ENCODE measurements around the gene UGT3A2. TPM values are rescaled to one million over a fixed set of nuclear protein-coding genes. Genes with fewer than 3 reads are reported as not detected.

UGT3A2 gene
- total RNA-seq, 2 donors from 2014 or later: 0.55 to 4.0 TPM

- DNase-seq (ENCODE audit: low spot score): no peak
- TF ChIP-seq POLR2A (IDR thresholded peaks at IDR 0.05): no peak
- TF ChIP-seq POLR2AphosphoS5 (IDR thresholded peaks at IDR 0.05): no peak
- no peak for TF ChIP-seq CTCF (IDR thresholded peaks at IDR 0.05)
- no peaks in the 10 kb centered on the region for H3K4me1 ChIP-seq (replicated peaks)
- no peak overlapping the region for H3K4me3 ChIP-seq
- H3K9me3 ChIP-seq: no peaks in the 10 kb centered on the region
- no peaks in the 10 kb centered on the region for H3K27me3 ChIP-seq (replicated peaks; ENCODE audit: insufficient read depth)
- WGBS: 89% methylated on average over 3 of the region's 3 CpGs
- intact Hi-C loops (cut with DNase I): no loop called here
- H3K36me3 ChIP-seq: no peaks in the 10 kb centered on the region
- no peak overlapping the region for H3K27ac ChIP-seq
Measured at GRCh38 chr5:36099748-36100147, 33.1 kb upstream of the UGT3A2 start.

- no peaks in the 10 kb centered on the region for H3K4me1 ChIP-seq (replicated peaks)
- no peak for DNase-seq (ENCODE audit: low spot score)
- H3K36me3 ChIP-seq: no peaks in the 10 kb centered on the region
- TF ChIP-seq POLR2AphosphoS5 (IDR thresholded peaks at IDR 0.05): no peak
- no peak for TF ChIP-seq CTCF (IDR thresholded peaks at IDR 0.05)
- no peak for TF ChIP-seq POLR2A (IDR thresholded peaks at IDR 0.05)
- H3K9me3 ChIP-seq: no peaks in the 10 kb centered on the region
- no peaks in the 10 kb centered on the region for H3K27me3 ChIP-seq (replicated peaks; ENCODE audit: insufficient read depth)
- H3K27ac ChIP-seq: no peak overlapping the region
- H3K4me3 ChIP-seq: no peak overlapping the region
- intact Hi-C loops (cut with DNase I): no loop called here
Measured at GRCh38 chr5:36096486-36096885, 29.8 kb upstream of the UGT3A2 start.

GRCh38 chr5:36089989-36090388 lies 23.3 kb upstream of the UGT3A2 start:
- TF ChIP-seq POLR2AphosphoS5 (IDR thresholded peaks at IDR 0.05): no peak
- no peak for TF ChIP-seq POLR2A (IDR thresholded peaks at IDR 0.05)
- TF ChIP-seq CTCF (IDR thresholded peaks at IDR 0.05): peak in 1 of 4 experiments; percentile 10
- Histone ChIP-seq H3K4me1 (replicated peaks) (no peaks in the 10 kb centered on the region), H3K4me3 (no peak overlapping the region), H3K27me3 (replicated peaks; ENCODE audit: insufficient read depth) (no peaks in the 10 kb centered on the region), H3K9me3 (no peaks in the 10 kb centered on the region), H3K27ac (no peak overlapping the region), H3K36me3 (no peaks in the 10 kb centered on the region)
- DNase-seq (ENCODE audit: low spot score): no peak
- WGBS: 77% methylated on average over 2 of the region's 2 CpGs
- intact Hi-C loops (cut with DNase I): no loop called here

GRCh38 chr5:36079200-36079781 lies 12.6 kb upstream of the UGT3A2 start:
- no peak for DNase-seq (ENCODE audit: low spot score)
- 40% methylated on average over 10 of the region's 10 CpGs for WGBS
- Histone ChIP-seq H3K4me1 (replicated peaks) (no peaks in the 10 kb centered on the region), H3K27ac (no peak overlapping the region), H3K4me3 (no peak overlapping the region), H3K36me3 (no peaks in the 10 kb centered on the region), H3K27me3 (replicated peaks; ENCODE audit: insufficient read depth) (no peaks in the 10 kb centered on the region), H3K9me3 (no peaks in the 10 kb centered on the region)
- intact Hi-C loops (cut with DNase I): no loop called here
- TF ChIP-seq POLR2A (IDR thresholded peaks at IDR 0.05) (no peak), CTCF (IDR thresholded peaks at IDR 0.05) (peak in 3 of 4 experiments; percentile 26 to 41 (median 39)), POLR2AphosphoS5 (IDR thresholded peaks at IDR 0.05) (no peak)

GRCh38 chr5:36078430-36078829 lies 11.7 kb upstream of the UGT3A2 start:
- H3K4me1 ChIP-seq (replicated peaks): no peaks in the 10 kb centered on the region
- no peak for DNase-seq (ENCODE audit: low spot score)
- TF ChIP-seq CTCF (IDR thresholded peaks at IDR 0.05) (no peak), POLR2AphosphoS5 (IDR thresholded peaks at IDR 0.05) (no peak), POLR2A (IDR thresholded peaks at IDR 0.05) (no peak)
- H3K4me3 ChIP-seq: no peak overlapping the region
- intact Hi-C loops (cut with DNase I): no loop called here
- no peaks in the 10 kb centered on the region for H3K9me3 ChIP-seq
- H3K36me3 ChIP-seq: no peaks in the 10 kb centered on the region
- H3K27me3 ChIP-seq (replicated peaks; ENCODE audit: insufficient read depth): no peaks in the 10 kb centered on the region
- 68% methylated on average over 10 of the region's 10 CpGs for WGBS
- H3K27ac ChIP-seq: no peak overlapping the region

Measured in prostate gland (tissue), 2 donors.